ENCODE measurements around the gene CCDC148.
"Not testable (repeated sequence)": the region's sequence is repeated elsewhere in the genome, so short reads cannot be mapped to it uniquely, and the experiment has no call there.

CCDC148 gene

GRCh38 chr2:158339513-158339912 is 117.0 kb downstream of the CCDC148 start:
- H3K9me3 ChIP-seq (ENCODE audit: control insufficient read depth, low read length): no peaks in the 10 kb centered on the region
- H3K27ac ChIP-seq: no peak overlapping the region
- H3K27me3 ChIP-seq (ENCODE audit: control insufficient read depth, insufficient read depth, low read length): no peaks in the 10 kb centered on the region
- TF ChIP-seq CTCF (IDR thresholded peaks at IDR 0.05): no peak
- no peaks in the 10 kb centered on the region for H3K79me2 ChIP-seq
- no peak overlapping the region for H3K9ac ChIP-seq
- no peak overlapping the region for H2AFZ ChIP-seq
- H3K36me3 ChIP-seq (ENCODE audit: control insufficient read depth, insufficient read depth, low read length): no peaks in the 10 kb centered on the region
- no peak overlapping the region for H3K4me3 ChIP-seq (ENCODE audit: low read depth, low read length)
- no peaks in the 10 kb centered on the region for H3K4me1 ChIP-seq
- no peak overlapping the region for H3K4me2 ChIP-seq (ENCODE audit: low read length)

GRCh38 chr2:158337018-158337417 is 119.5 kb downstream of the CCDC148 start:
- Histone ChIP-seq H3K4me1 (no peaks in the 10 kb centered on the region), H2AFZ (no peak overlapping the region), H3K9me3 (ENCODE audit: control insufficient read depth, low read length) (no peaks in the 10 kb centered on the region), H3K27me3 (ENCODE audit: control insufficient read depth, insufficient read depth, low read length) (no peaks in the 10 kb centered on the region), H3K79me2 (no peaks in the 10 kb centered on the region), H3K36me3 (ENCODE audit: control insufficient read depth, insufficient read depth, low read length) (no peaks in the 10 kb centered on the region), H3K27ac (no peak overlapping the region), H3K4me3 (ENCODE audit: low read depth, low read length) (no peak overlapping the region), H3K4me2 (ENCODE audit: low read length) (no peak overlapping the region), H3K9ac (no peak overlapping the region)
- no peak for TF ChIP-seq CTCF (IDR thresholded peaks at IDR 0.05)

- not testable (repeated sequence) for H3K27ac ChIP-seq; H3K4me2 ChIP-seq (ENCODE audit: low read length); H3K9ac ChIP-seq; H3K79me2 ChIP-seq; H3K36me3 ChIP-seq (ENCODE audit: control insufficient read depth, insufficient read depth, low read length); H3K9me3 ChIP-seq (ENCODE audit: control insufficient read depth, low read length); H3K27me3 ChIP-seq (ENCODE audit: control insufficient read depth, insufficient read depth, low read length); H3K4me3 ChIP-seq (ENCODE audit: low read depth, low read length); H2AFZ ChIP-seq; H3K4me1 ChIP-seq
Observed at GRCh38 chr2:158331799-158332198, 124.8 kb downstream of the CCDC148 start.

- no peaks in the 10 kb centered on the region for H3K79me2 ChIP-seq
- H3K9ac ChIP-seq: no peak overlapping the region
- H3K9me3 ChIP-seq (ENCODE audit: control insufficient read depth, low read length): no peaks in the 10 kb centered on the region
- no peaks in the 10 kb centered on the region for H3K27me3 ChIP-seq (ENCODE audit: control insufficient read depth, insufficient read depth, low read length)
- H2AFZ ChIP-seq: no peak overlapping the region
- no peaks in the 10 kb centered on the region for H3K4me1 ChIP-seq
- TF ChIP-seq CTCF (IDR thresholded peaks at IDR 0.05): no peak
- no peak overlapping the region for H3K27ac ChIP-seq
- no peaks in the 10 kb centered on the region for H3K36me3 ChIP-seq (ENCODE audit: control insufficient read depth, insufficient read depth, low read length)
- no peak overlapping the region for H3K4me2 ChIP-seq (ENCODE audit: low read length)
- no peak overlapping the region for H3K4me3 ChIP-seq (ENCODE audit: low read depth, low read length)
Observed at GRCh38 chr2:158325782-158326340, 130.7 kb downstream of the CCDC148 start.

- Histone ChIP-seq H3K27me3 (ENCODE audit: control insufficient read depth, insufficient read depth, low read length) (no peaks in the 10 kb centered on the region), H3K4me3 (ENCODE audit: low read depth, low read length) (no peak overlapping the region), H3K36me3 (ENCODE audit: control insufficient read depth, insufficient read depth, low read length) (no peaks in the 10 kb centered on the region), H2AFZ (no peak overlapping the region), H3K9me3 (ENCODE audit: control insufficient read depth, low read length) (no peaks in the 10 kb centered on the region), H3K4me1 (no peaks in the 10 kb centered on the region), H3K79me2 (no peaks in the 10 kb centered on the region), H3K9ac (no peak overlapping the region), H3K4me2 (ENCODE audit: low read length) (no peak overlapping the region), H3K27ac (no peak overlapping the region)
- no peak for TF ChIP-seq CTCF (IDR thresholded peaks at IDR 0.05)
Observed at GRCh38 chr2:158325031-158325781, 131.3 kb downstream of the CCDC148 start.

All from parathyroid adenoma (tissue), 2 donors.